ENCODE measurements around the gene ITGAV.

- TF ChIP-seq CTCF (IDR thresholded peaks at IDR 0.05) = no peak
- no peak for TF ChIP-seq POLR2A (IDR thresholded peaks at IDR 0.05)
These were observed 102.0 kb downstream of the ITGAV start for GRCh38 chr2:186691900-186692299.
